H9 (cell line): Measurements from ENCODE around the gene ITCH. TPM values are rescaled to one million over a fixed set of nuclear protein-coding genes. Genes with fewer than 3 reads are reported as not detected.

Experiments
- DNase-seq: peaks from one replicate; pipeline ENCODE4 v3.0.0-alpha.2; 2017
- H2AFZ ChIP-seq: one replicate; pipeline ENCODE4 v1.6.1; 2013; ENCODE audit warnings: mild to moderate bottlenecking, low read length, control low read depth, moderate library complexity
- H2AK5ac ChIP-seq: 2 replicates; pipeline ENCODE4 v1.6.1; 2013; ENCODE audit warnings: low read length, control low read depth, mixed read lengths; ENCODE audit not compliant: insufficient read length
- H2BK120ac ChIP-seq: one replicate; pipeline ENCODE4 v1.6.1; 2013; ENCODE audit warnings: low read depth, mild to moderate bottlenecking, low read length, control low read depth, inconsistent platforms; ENCODE audit not compliant: poor library complexity, severe bottlenecking
- H2BK12ac ChIP-seq: 2 replicates; pipeline ENCODE4 v1.6.1; 2013; ENCODE audit warnings: low read length, control low read depth, mixed read lengths, low read depth; ENCODE audit not compliant: insufficient read length
- H2BK15ac ChIP-seq: 2 replicates; pipeline ENCODE4 v1.6.1; 2013; ENCODE audit warnings: low read depth, low read length, control low read depth
- H2BK20ac ChIP-seq: one replicate; pipeline ENCODE4 v1.6.1; 2013; ENCODE audit warnings: low read depth, mild to moderate bottlenecking, low read length, control low read depth, inconsistent platforms; ENCODE audit not compliant: poor library complexity, severe bottlenecking
- H2BK5ac ChIP-seq: 2 replicates; pipeline ENCODE4 v1.6.1; 2013; ENCODE audit warnings: low read length, control low read depth, mixed read lengths; ENCODE audit not compliant: insufficient read length
- H3K14ac ChIP-seq: 2 replicates; pipeline ENCODE4 v1.6.1; 2013; ENCODE audit warnings: low read length, control low read depth; ENCODE audit not compliant: insufficient read depth
- H3K18ac ChIP-seq: 2 replicates; pipeline ENCODE4 v1.6.1; 2013; ENCODE audit warnings: low read depth, mild to moderate bottlenecking, mixed read lengths, low read length, control low read depth; ENCODE audit not compliant: insufficient read length
- H3K23ac ChIP-seq: 2 replicates; pipeline ENCODE4 v1.6.1; 2013; ENCODE audit warnings: low read length, control low read depth, mixed read lengths, low read depth; ENCODE audit not compliant: insufficient read length
- H3K23me2 ChIP-seq: 2 replicates; pipeline ENCODE4 v1.6.1; 2013; ENCODE audit warnings: low read depth, mild to moderate bottlenecking, mixed read lengths, low read length, control low read depth; ENCODE audit not compliant: insufficient read length, poor library complexity, severe bottlenecking
- H3K27ac ChIP-seq: 2 replicates; pipeline ENCODE4 v1.5.1; 2013; ENCODE audit warnings: low read length, control low read depth, mixed read lengths, low read depth; ENCODE audit not compliant: insufficient read length
- H3K27me3 ChIP-seq: 2 replicates; pipeline ENCODE4 v1.6.1; 2013; ENCODE audit warnings: low read length, control low read depth, inconsistent platforms; ENCODE audit not compliant: insufficient read depth
- H3K4ac ChIP-seq: 2 replicates; pipeline ENCODE4 v1.6.1; 2013; ENCODE audit warnings: low read depth, mild to moderate bottlenecking, control low read depth, inconsistent platforms, low read length, moderate library complexity
- H3K4me1 ChIP-seq: 2 replicates; pipeline ENCODE4 v1.6.1; 2013; ENCODE audit warnings: low read length, control low read depth, inconsistent platforms; ENCODE audit not compliant: insufficient read depth
- H3K4me2 ChIP-seq: 2 replicates; pipeline ENCODE4 v1.6.1; 2013; ENCODE audit warnings: low read length, control low read depth, mixed read lengths; ENCODE audit not compliant: insufficient read length, insufficient read depth
- H3K56ac ChIP-seq: 2 replicates; pipeline ENCODE4 v1.6.1; 2013; ENCODE audit warnings: low read depth, mild to moderate bottlenecking, mixed read lengths, low read length, control low read depth; ENCODE audit not compliant: insufficient read length
- H3K79me1 ChIP-seq: 2 replicates; pipeline ENCODE4 v1.6.1; 2013; ENCODE audit warnings: low read depth, mild to moderate bottlenecking, moderate library complexity, low read length, control low read depth, inconsistent platforms; ENCODE audit not compliant: insufficient read depth, poor library complexity, severe bottlenecking
- H3K79me2 ChIP-seq: 2 replicates; pipeline ENCODE4 v1.6.1; 2013; ENCODE audit warnings: low read length, control low read depth, inconsistent platforms; ENCODE audit not compliant: insufficient read depth
- H3K9ac ChIP-seq: 2 replicates; pipeline ENCODE4 v1.6.1; 2013; ENCODE audit warnings: low read length, control low read depth, mixed read lengths; ENCODE audit not compliant: insufficient read length; ENCODE audit errors: extremely low read depth
- H3K9me3 ChIP-seq: one replicate; pipeline ENCODE4 v1.6.1; 2013; ENCODE audit warnings: low read depth, low read length, inconsistent platforms; ENCODE audit not compliant: control insufficient read depth
- H3T11ph ChIP-seq: one replicate; pipeline ENCODE4 v1.6.1; 2013; ENCODE audit warnings: mild to moderate bottlenecking, low read length, control low read depth, inconsistent platforms
- H4K20me1 ChIP-seq: one replicate; pipeline ENCODE4 v1.6.1; 2013; ENCODE audit not compliant: control insufficient read depth, insufficient read length, insufficient read depth
- H4K5ac ChIP-seq: 2 replicates; pipeline ENCODE4 v1.6.1; 2013; ENCODE audit warnings: low read depth, mild to moderate bottlenecking, mixed read lengths, low read length, control low read depth; ENCODE audit not compliant: insufficient read length
- H4K8ac ChIP-seq: replicated peaks from 2 replicates; pipeline ENCODE4 v1.6.1; 2013; ENCODE audit warnings: low read length, control low read depth, mixed read lengths, low read depth; ENCODE audit not compliant: insufficient read length
- H4K91ac ChIP-seq: 2 replicates; pipeline ENCODE4 v1.6.1; 2013; ENCODE audit warnings: low read depth, mild to moderate bottlenecking, moderate library complexity, mixed read lengths, low read length, control low read depth; ENCODE audit not compliant: insufficient read length
- H3K27ac Mint-ChIP-seq, 3 experiments: 2 replicates in 2 of 3; 3 replicates in 1 of 3; pipeline ENCODE4 v1.8.0; 2020 to 2021; ENCODE audit warnings: mixed read lengths in 3 of 3, mild to moderate bottlenecking in 1 of 3, moderate library complexity in 1 of 3
- H3K27me3 Mint-ChIP-seq: 2 replicates; pipeline ENCODE4 v1.8.0; 2021; ENCODE audit warnings: low read depth, mild to moderate bottlenecking, moderate library complexity, mixed read lengths
- H3K36me3 Mint-ChIP-seq, 3 experiments: 2 replicates in 2 of 3; 3 replicates in 1 of 3; pipeline ENCODE4 v1.8.0; 2020 to 2021; ENCODE audit warnings: low read depth in 3 of 3, mixed read lengths in 3 of 3; ENCODE audit not compliant: insufficient read depth in 1 of 3
- H3K4me1 Mint-ChIP-seq, 2 experiments: 2 replicates each; pipeline ENCODE4 v1.8.0; 2020; ENCODE audit warnings: mixed read lengths in 2 of 2
- H3K4me3 Mint-ChIP-seq, 2 experiments: 2 replicates in 1 of 2; 3 replicates in 1 of 2; pipeline ENCODE4 v1.8.0; 2020 to 2021; ENCODE audit warnings: mild to moderate bottlenecking in 2 of 2, mixed read lengths in 2 of 2, moderate library complexity in 1 of 2
- H3K9me3 Mint-ChIP-seq, 2 experiments: 2 replicates in 1 of 2; 3 replicates in 1 of 2; pipeline ENCODE4 v1.8.0; 2020; ENCODE audit warnings: mild to moderate bottlenecking in 2 of 2, mixed read lengths in 2 of 2, moderate library complexity in 1 of 2
- WGBS: extraction: QIAGEN DNeasy Blood & Tissue Kit; methylation state at CpG from one replicate; pipeline ENCODE4 v1.1.7; 2013; ENCODE audit warnings: missing lambda C conversion rate, low lambda C conversion rate, mixed read lengths; ENCODE audit not compliant: insufficient read length; ENCODE audit errors: extremely low coverage; 5-methylcytosine and 5-hydroxymethylcytosine counted together
- total RNA-seq: library from RNA; stranded (reverse); gene quantifications from 2 replicates; pipeline ENCODE4 v1.2.1, GENCODE V29; 2021
- TF ChIP-seq, protein P1 (sequence below): fragments of 200-600 bp; sonication (generic); conservative IDR thresholded peaks from 3 replicates; pipeline ENCODE4 v1.8.0; 2021; ENCODE audit warnings: antibody characterized with exemption, mild to moderate bottlenecking

Gene ITCH
- total RNA-seq, 1 experiment from 2014 or later, result 55.9 TPM

DNA sequence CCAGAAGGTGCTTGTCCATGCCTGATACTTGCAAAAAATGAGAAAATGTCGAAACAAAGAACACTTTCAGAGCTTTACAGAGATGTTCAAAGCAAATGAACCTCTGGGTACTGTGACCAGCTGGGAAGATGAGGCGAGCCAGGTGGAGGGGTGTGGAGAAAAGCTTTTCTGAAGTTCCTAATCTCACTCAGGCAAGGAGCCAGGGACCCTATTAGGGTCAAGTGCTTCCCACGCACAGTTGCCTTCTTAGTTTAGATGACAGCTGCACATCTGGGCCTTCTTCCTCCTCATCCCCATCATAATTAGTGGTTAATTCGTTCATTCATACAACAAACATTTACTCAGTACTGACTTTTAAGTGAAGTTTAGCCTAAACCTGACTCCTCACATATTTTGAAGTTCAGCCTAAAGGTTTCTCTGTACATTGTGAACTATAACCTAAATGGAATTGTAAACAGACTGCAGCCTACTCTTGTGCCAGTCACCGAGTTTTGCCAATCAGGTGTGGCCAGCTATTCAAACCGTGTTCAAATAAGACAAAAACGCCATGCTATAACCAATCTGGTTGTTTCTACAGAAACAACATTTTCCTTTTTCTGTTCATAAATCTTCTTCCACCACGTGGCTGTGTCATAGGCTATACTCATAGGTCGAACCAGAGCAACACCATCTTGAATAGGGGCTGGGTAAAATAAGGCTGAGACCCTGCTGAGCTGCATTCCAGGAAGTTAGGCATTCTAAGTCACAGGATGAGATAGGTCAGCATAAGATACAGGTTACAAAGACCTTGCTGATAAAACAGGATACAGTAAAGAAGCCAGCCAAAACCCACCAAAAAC, 40.6 kb upstream of the ITCH start:
- no CpG with 5 or more reads among the region's 9 CpGs for WGBS
- H3K4me1 ChIP-seq, result peaks cover 10% of the 10 kb centered on the region; the same call in 1 of the 2 replicates
- TF ChIP-seq, protein P1, sequence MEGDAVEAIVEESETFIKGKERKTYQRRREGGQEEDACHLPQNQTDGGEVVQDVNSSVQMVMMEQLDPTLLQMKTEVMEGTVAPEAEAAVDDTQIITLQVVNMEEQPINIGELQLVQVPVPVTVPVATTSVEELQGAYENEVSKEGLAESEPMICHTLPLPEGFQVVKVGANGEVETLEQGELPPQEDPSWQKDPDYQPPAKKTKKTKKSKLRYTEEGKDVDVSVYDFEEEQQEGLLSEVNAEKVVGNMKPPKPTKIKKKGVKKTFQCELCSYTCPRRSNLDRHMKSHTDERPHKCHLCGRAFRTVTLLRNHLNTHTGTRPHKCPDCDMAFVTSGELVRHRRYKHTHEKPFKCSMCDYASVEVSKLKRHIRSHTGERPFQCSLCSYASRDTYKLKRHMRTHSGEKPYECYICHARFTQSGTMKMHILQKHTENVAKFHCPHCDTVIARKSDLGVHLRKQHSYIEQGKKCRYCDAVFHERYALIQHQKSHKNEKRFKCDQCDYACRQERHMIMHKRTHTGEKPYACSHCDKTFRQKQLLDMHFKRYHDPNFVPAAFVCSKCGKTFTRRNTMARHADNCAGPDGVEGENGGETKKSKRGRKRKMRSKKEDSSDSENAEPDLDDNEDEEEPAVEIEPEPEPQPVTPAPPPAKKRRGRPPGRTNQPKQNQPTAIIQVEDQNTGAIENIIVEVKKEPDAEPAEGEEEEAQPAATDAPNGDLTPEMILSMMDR, result no peak
- no peak overlapping the region for H2BK12ac ChIP-seq
- no peak overlapping the region for H2BK20ac ChIP-seq
- no peak overlapping the region for H3K14ac ChIP-seq
- H2AFZ ChIP-seq, result no peak overlapping the region
- no peaks in the 10 kb centered on the region for H3K23me2 ChIP-seq
- H2BK120ac ChIP-seq, result no peak overlapping the region
- Mint-ChIP-seq H3K27me3 (0 out of 2 replicates have a peak, but pooled peaks cover 1% of the 10 kb centered on the region), H3K27ac (no peak overlapping the region), H3K4me1 (peaks cover 42 to 43% of the 10 kb centered on the region in 2 experiments), H3K4me3 (no peak overlapping the region), H3K36me3 (no peaks in the 10 kb centered on the region), H3K9me3 (no peaks in the 10 kb centered on the region)
- H3K9me3 ChIP-seq, result no peaks in the 10 kb centered on the region
- DNase-seq, result no peak
- H3K79me1 ChIP-seq, result no peaks in the 10 kb centered on the region
- H3K23ac ChIP-seq, result no peak overlapping the region
- H4K5ac ChIP-seq, result no peak overlapping the region
- H4K91ac ChIP-seq, result no peak overlapping the region
- no peak overlapping the region for H2BK5ac ChIP-seq
- no peak overlapping the region for H3K18ac ChIP-seq
- H2AK5ac ChIP-seq, result no peak overlapping the region
- no peaks in the 10 kb centered on the region for H3K79me2 ChIP-seq
- no peaks in the 10 kb centered on the region for H3K27me3 ChIP-seq
- H3T11ph ChIP-seq, result no peak overlapping the region
- H3K9ac ChIP-seq, result no peak overlapping the region
- no peak overlapping the region for H3K4ac ChIP-seq
- H2BK15ac ChIP-seq, result no peak overlapping the region
- H4K8ac ChIP-seq, result no peak overlapping the region
- no peak overlapping the region for H3K4me2 ChIP-seq
- H3K27ac ChIP-seq, result no peak overlapping the region
- no peak overlapping the region for H3K56ac ChIP-seq
- no peaks in the 10 kb centered on the region for H4K20me1 ChIP-seq
